Ovary (tissue), 3 donors: Measurements from ENCODE around the gene KRT7.

ENCODE experiments used
- EP300 ChIP-seq: sonication (generic); formaldehyde crosslinking; IDR thresholded peaks from one replicate; pipeline ENCODE4 v1.6.1; 2017; ENCODE audit warnings: antibody characterized with exemption
- POLR2A ChIP-seq: fragments of 450-650 bp; IDR thresholded peaks from one replicate; pipeline ENCODE4 v1.6.1; 2017; ENCODE audit warnings: antibody characterized with exemption, mild to moderate bottlenecking, moderate library complexity
- TF ChIP-seq, protein P1 (sequence below), 3 donors: fragments of 450-650 bp in 2 of 3; fragments of 200-600 bp in 1 of 3; IDR thresholded peaks; one replicate each; pipeline versions ENCODE4 v1.5.1 to v1.8.0; 2016 to 2022; ENCODE audit warnings: antibody characterized with exemption in 3 of 3, mild to moderate bottlenecking in 1 of 3
- donor health status: DM: no; HTN: no; CAD: no.

DNA sequence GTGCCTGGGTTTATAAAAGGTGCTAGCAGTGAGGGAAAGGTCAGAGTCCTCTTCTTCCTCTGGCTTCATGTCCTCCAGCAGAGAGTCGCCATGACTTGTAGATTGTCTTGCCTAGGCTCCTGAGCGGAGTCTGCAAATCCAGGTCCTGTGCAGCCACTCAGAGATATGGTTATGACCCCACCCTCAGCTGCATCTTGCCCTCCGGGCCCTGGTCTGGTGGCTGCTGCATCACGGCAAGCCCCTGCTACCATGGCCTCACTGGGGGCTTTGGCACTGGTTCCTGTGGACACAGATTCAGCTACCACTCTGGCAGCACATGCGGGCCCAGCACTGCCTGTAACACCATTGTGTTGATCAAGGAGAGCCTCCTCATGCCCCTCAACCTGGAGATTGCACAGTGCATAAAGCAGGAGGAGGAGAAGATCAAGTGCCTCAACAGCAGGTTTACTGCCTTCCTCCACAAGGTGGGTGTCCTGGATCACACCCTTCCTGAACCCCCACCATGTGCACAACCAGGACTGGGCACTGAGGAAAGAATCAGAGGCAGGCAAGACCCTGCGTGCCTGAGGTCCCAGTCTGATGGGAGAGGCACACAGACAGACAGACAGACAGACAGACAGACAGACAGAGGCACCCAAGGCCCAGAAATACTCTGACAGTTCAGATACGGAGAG is 30.9 kb downstream of the KRT7 start:
- TF ChIP-seq, protein P1, sequence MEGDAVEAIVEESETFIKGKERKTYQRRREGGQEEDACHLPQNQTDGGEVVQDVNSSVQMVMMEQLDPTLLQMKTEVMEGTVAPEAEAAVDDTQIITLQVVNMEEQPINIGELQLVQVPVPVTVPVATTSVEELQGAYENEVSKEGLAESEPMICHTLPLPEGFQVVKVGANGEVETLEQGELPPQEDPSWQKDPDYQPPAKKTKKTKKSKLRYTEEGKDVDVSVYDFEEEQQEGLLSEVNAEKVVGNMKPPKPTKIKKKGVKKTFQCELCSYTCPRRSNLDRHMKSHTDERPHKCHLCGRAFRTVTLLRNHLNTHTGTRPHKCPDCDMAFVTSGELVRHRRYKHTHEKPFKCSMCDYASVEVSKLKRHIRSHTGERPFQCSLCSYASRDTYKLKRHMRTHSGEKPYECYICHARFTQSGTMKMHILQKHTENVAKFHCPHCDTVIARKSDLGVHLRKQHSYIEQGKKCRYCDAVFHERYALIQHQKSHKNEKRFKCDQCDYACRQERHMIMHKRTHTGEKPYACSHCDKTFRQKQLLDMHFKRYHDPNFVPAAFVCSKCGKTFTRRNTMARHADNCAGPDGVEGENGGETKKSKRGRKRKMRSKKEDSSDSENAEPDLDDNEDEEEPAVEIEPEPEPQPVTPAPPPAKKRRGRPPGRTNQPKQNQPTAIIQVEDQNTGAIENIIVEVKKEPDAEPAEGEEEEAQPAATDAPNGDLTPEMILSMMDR (IDR thresholded peaks at IDR 0.05), result no peak
- TF ChIP-seq EP300 (no peak), POLR2A (no peak)
